Transverse colon (tissue), 4 donors: Measurements from ENCODE around the gene FGGY.

Source experiments
- CTCF ChIP-seq, 5 experiments: fragments of 200-600 bp in 3 of 5; fragments of 450-650 bp in 2 of 5; sonication (generic) in 3 of 5; IDR thresholded peaks; 1 replicate in 2 of 5; 2 replicates in 3 of 5; pipeline ENCODE4 v1.5.1; 2016 to 2017; ENCODE audit warnings: antibody characterized with exemption in 5 of 5, inconsistent platforms in 3 of 5, mild to moderate bottlenecking in 2 of 5, moderate library complexity in 1 of 5
- POLR2A ChIP-seq: fragments of 450-650 bp; IDR thresholded peaks from one replicate; pipeline ENCODE4 v1.6.1; 2016; ENCODE audit warnings: antibody characterized with exemption, mild to moderate bottlenecking, moderate library complexity
- POLR2AphosphoS5 ChIP-seq, 3 donors: sonication (generic); formaldehyde crosslinking; IDR thresholded peaks; one replicate each; pipeline ENCODE4 v1.6.1; 2016; ENCODE audit warnings: antibody characterized with exemption in 3 of 3

GRCh38 chr1:59309392-59309791 lies 12.5 kb downstream of the FGGY start:
- TF ChIP-seq POLR2A (no peak), CTCF (IDR thresholded peaks at IDR 0.05) (no peak), POLR2AphosphoS5 (IDR thresholded peaks at IDR 0.05) (no peak)
